ENCODE data around the gene C1orf87.

C1orf87 gene

DNA sequence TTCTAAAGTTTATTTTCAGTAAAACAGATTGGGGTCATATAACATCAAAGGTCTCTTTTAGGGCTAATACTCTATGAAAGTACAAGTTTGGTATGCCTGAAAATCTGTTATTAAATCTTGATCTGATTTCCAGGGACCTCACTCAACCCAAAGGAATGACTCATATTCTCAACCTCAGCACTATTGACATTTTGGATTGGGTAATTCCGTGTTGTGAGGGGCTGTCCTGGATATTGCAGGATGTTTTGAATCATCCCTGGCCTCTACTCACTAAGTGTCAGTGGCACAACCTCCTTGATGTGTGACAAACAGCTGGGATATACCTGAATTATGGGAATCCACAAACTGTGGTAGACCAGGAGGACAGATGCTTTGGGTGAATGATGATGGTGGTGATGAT, 95.5 kb downstream of the C1orf87 start:
- Histone ChIP-seq H3K4me2 (ENCODE audit: insufficient read depth, low read length, poor library complexity, severe bottlenecking) (no peak overlapping the region), H3K27ac (replicated peaks; ENCODE audit: low read length) (no peak overlapping the region), H3K4ac (ENCODE audit: low read length) (no peak overlapping the region), H2BK15ac (ENCODE audit: low read length) (no peak overlapping the region), H3K14ac (ENCODE audit: low read length) (no peak overlapping the region), H2AFZ (ENCODE audit: low read length) (no peak overlapping the region), H3K4me3 (ENCODE audit: low read length in 2 of 2) (no peak overlapping the region), H2BK5ac (ENCODE audit: low read length) (no peak overlapping the region), H3K27me3 (ENCODE audit: control insufficient read depth in 3 of 3, insufficient read depth in 3 of 3, low read depth in 1 of 3, low read length in 3 of 3) (peaks cover 0 to 32% (median 0%) of the 10 kb centered on the region in 3 experiments), H3K4me1 (ENCODE audit: control insufficient read depth in 2 of 2, insufficient read depth in 1 of 2, low read depth in 1 of 2, low read length in 2 of 2) (peaks cover 0 to 9% of the 10 kb centered on the region in 2 donors), H2BK120ac (ENCODE audit: low read depth, low read length) (no peak overlapping the region), H4K8ac (ENCODE audit: low read depth, low read length) (no peak overlapping the region), H4K91ac (ENCODE audit: low read depth, low read length, poor library complexity) (no peak overlapping the region), H2AK5ac (ENCODE audit: low read depth, low read length) (no peak overlapping the region), H2BK12ac (ENCODE audit: low read length) (no peak overlapping the region), H3K9ac (ENCODE audit: low read depth, low read length, poor library complexity) (no peak overlapping the region), H3K18ac (ENCODE audit: low read length) (no peak overlapping the region), H3K23ac (ENCODE audit: low read depth, low read length, poor library complexity) (no peak overlapping the region), H3K79me1 (ENCODE audit: low read depth, low read length) (no peaks in the 10 kb centered on the region), H3K9me3 (replicated peaks in 1 of 2; ENCODE audit: control insufficient read depth in 2 of 2, insufficient read depth in 1 of 2, low read depth in 1 of 2, low read length in 2 of 2) (no peaks in the 10 kb centered on the region), H3K36me3 (replicated peaks in 1 of 2; ENCODE audit: control insufficient read depth in 2 of 2, insufficient read depth in 2 of 2, low read length in 2 of 2) (no peaks in the 10 kb centered on the region)
- WGBS, 2 donors (ENCODE audit: extremely low coverage in 2 of 2, insufficient read length in 2 of 2, insufficient replicate concordance in 1 of 2): no CpG with 5 or more reads among the region's 1 CpG
- no peak for DNase-seq (ENCODE audit: low spot score)

- no peak overlapping the region for H2BK5ac ChIP-seq (ENCODE audit: low read length)
- no CpG with 5 or more reads among the region's 4 CpGs for WGBS, 2 donors (ENCODE audit: extremely low coverage in 2 of 2, insufficient read length in 2 of 2, insufficient replicate concordance in 1 of 2)
- H3K4ac ChIP-seq (ENCODE audit: low read length): no peak overlapping the region
Observed at GRCh38 chr1:59977075-59977410, 96.5 kb downstream of the C1orf87 start.

DNA sequence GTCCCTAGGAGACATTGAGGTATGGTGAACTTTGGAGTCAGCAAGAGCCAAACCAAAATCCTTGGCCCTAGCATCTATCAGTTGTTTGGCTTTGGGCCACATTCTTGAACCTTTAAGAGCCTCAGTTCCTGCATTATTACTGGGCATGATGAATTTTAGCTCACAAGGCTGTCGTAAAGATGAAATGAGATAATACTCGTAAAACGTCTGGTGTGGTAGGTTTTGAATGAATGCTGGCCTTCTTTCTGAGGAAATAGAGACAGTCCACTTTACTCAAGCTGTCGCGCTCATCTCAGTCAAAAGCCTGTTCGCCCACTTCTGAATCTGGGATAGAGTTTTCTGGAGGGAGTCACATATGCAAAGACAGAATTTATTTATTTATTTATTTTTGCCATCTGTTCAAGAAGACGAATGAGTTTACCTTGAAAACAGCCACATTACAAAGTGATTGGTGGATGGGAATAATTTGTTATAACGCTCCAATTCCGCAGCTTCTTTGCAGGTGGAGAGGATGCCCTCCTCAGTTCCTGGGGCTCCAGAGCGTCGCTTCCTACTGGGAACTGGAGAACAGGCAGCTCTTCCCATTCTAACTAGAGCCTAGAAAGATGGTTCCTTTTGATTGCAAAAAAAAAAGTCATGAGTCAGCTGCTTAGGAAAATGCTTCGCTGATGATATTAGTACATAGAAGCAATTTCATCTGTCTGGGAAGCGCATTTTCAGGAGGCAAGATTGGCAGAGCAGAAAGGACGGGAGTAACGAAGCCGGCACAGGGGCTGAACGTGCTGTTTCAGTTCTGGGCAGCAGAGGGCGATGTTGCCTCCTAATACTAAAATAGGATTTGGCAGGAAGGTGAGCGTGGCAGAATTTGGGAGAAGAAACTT, 97.1 kb downstream of the C1orf87 start:
- no peaks in the 10 kb centered on the region for H3K36me3 ChIP-seq (replicated peaks in 1 of 2; ENCODE audit: control insufficient read depth in 2 of 2, insufficient read depth in 2 of 2, low read length in 2 of 2)
- H3K14ac ChIP-seq (ENCODE audit: low read length): no peak overlapping the region
- H3K4me3 ChIP-seq (ENCODE audit: low read length in 2 of 2): no peak overlapping the region
- H2BK120ac ChIP-seq (ENCODE audit: low read depth, low read length): no peak overlapping the region
- no CpG with 5 or more reads among the region's 19 CpGs for WGBS, 2 donors (ENCODE audit: extremely low coverage in 2 of 2, insufficient read length in 2 of 2, insufficient replicate concordance in 1 of 2)
- peaks cover 0 to 42% (median 5%) of the 10 kb centered on the region in 3 experiments for H3K27me3 ChIP-seq (ENCODE audit: control insufficient read depth in 3 of 3, insufficient read depth in 3 of 3, low read depth in 1 of 3, low read length in 3 of 3)
- H3K4me2 ChIP-seq (ENCODE audit: insufficient read depth, low read length, poor library complexity, severe bottlenecking): no peak overlapping the region
- H4K91ac ChIP-seq (ENCODE audit: low read depth, low read length, poor library complexity): no peak overlapping the region
- peaks cover 0 to 3% of the 10 kb centered on the region in 2 donors for H3K4me1 ChIP-seq (ENCODE audit: control insufficient read depth in 2 of 2, insufficient read depth in 1 of 2, low read depth in 1 of 2, low read length in 2 of 2)
- H2AK5ac ChIP-seq (ENCODE audit: low read depth, low read length): no peak overlapping the region
- no peak overlapping the region for H2BK12ac ChIP-seq (ENCODE audit: low read length)
- H3K79me1 ChIP-seq (ENCODE audit: low read depth, low read length): no peaks in the 10 kb centered on the region
- no peak overlapping the region for H3K18ac ChIP-seq (ENCODE audit: low read length)
- no peaks in the 10 kb centered on the region for H3K9me3 ChIP-seq (replicated peaks in 1 of 2; ENCODE audit: control insufficient read depth in 2 of 2, insufficient read depth in 1 of 2, low read depth in 1 of 2, low read length in 2 of 2)
- no peak overlapping the region for H3K9ac ChIP-seq (ENCODE audit: low read depth, low read length, poor library complexity)
- H3K4ac ChIP-seq (ENCODE audit: low read length): no peak overlapping the region
- peak; percentile 57 for DNase-seq (ENCODE audit: low spot score)
- H2BK5ac ChIP-seq (ENCODE audit: low read length): no peak overlapping the region
- H4K8ac ChIP-seq (ENCODE audit: low read depth, low read length): no peak overlapping the region
- H3K23ac ChIP-seq (ENCODE audit: low read depth, low read length, poor library complexity): no peak overlapping the region
- H2AFZ ChIP-seq (ENCODE audit: low read length): no peak overlapping the region
- H2BK15ac ChIP-seq (ENCODE audit: low read length): no peak overlapping the region
- H3K27ac ChIP-seq (replicated peaks; ENCODE audit: low read length): no peak overlapping the region

More at GRCh38 chr1:59977075-59977410, 96.5 kb downstream of the C1orf87 start:
- H3K18ac ChIP-seq (ENCODE audit: low read length): no peak overlapping the region
- no peak overlapping the region for H2AK5ac ChIP-seq (ENCODE audit: low read depth, low read length)
- H3K4me1 ChIP-seq (ENCODE audit: control insufficient read depth in 2 of 2, insufficient read depth in 1 of 2, low read depth in 1 of 2, low read length in 2 of 2): peaks cover 0 to 7% of the 10 kb centered on the region in 2 donors
- H3K27me3 ChIP-seq (ENCODE audit: control insufficient read depth in 3 of 3, insufficient read depth in 3 of 3, low read depth in 1 of 3, low read length in 3 of 3): peaks cover 0 to 40% (median 5%) of the 10 kb centered on the region in 3 experiments
- H3K4me3 ChIP-seq (ENCODE audit: low read length in 2 of 2): no peak overlapping the region
- no peak overlapping the region for H3K23ac ChIP-seq (ENCODE audit: low read depth, low read length, poor library complexity)
- H3K4me2 ChIP-seq (ENCODE audit: insufficient read depth, low read length, poor library complexity, severe bottlenecking): no peak overlapping the region
- no peak overlapping the region for H2BK120ac ChIP-seq (ENCODE audit: low read depth, low read length)
- no peak overlapping the region for H4K8ac ChIP-seq (ENCODE audit: low read depth, low read length)
- no peak overlapping the region for H4K91ac ChIP-seq (ENCODE audit: low read depth, low read length, poor library complexity)
- no peak overlapping the region for H3K9ac ChIP-seq (ENCODE audit: low read depth, low read length, poor library complexity)
- DNase-seq (ENCODE audit: low spot score): no peak
- no peaks in the 10 kb centered on the region for H3K79me1 ChIP-seq (ENCODE audit: low read depth, low read length)
- H2BK12ac ChIP-seq (ENCODE audit: low read length): no peak overlapping the region
- H2BK15ac ChIP-seq (ENCODE audit: low read length): no peak overlapping the region
- no peak overlapping the region for H3K27ac ChIP-seq (replicated peaks; ENCODE audit: low read length)
- no peaks in the 10 kb centered on the region for H3K9me3 ChIP-seq (replicated peaks in 1 of 2; ENCODE audit: control insufficient read depth in 2 of 2, insufficient read depth in 1 of 2, low read depth in 1 of 2, low read length in 2 of 2)
- H3K14ac ChIP-seq (ENCODE audit: low read length): no peak overlapping the region
- no peak overlapping the region for H2AFZ ChIP-seq (ENCODE audit: low read length)
- no peaks in the 10 kb centered on the region for H3K36me3 ChIP-seq (replicated peaks in 1 of 2; ENCODE audit: control insufficient read depth in 2 of 2, insufficient read depth in 2 of 2, low read length in 2 of 2)

DNA sequence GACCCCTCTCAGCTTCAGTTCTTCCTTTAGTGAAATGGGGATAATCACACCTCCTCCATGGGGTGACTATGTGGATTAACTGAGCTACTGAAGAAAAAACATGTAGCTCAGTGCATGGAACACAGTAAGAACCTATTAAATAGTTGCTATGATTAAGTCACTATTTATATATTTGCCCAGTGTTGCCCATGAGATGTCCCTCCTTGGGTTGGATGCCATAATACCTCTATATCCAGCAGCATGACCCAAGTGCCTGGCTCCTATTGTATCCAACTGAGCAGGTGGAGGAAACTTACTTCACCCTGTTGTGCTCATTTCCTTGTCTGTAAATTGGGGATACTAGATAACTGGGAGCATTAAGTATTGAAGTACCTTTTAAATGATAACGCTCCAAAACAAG, 99.9 kb downstream of the C1orf87 start:
- no peak overlapping the region for H4K91ac ChIP-seq (ENCODE audit: low read depth, low read length, poor library complexity)
- no peak overlapping the region for H3K14ac ChIP-seq (ENCODE audit: low read length)
- no peak overlapping the region for H3K23ac ChIP-seq (ENCODE audit: low read depth, low read length, poor library complexity)
- no peaks in the 10 kb centered on the region for H3K79me1 ChIP-seq (ENCODE audit: low read depth, low read length)
- no peak overlapping the region for H2BK15ac ChIP-seq (ENCODE audit: low read length)
- H3K4me3 ChIP-seq (ENCODE audit: low read length in 2 of 2): no peak overlapping the region
- WGBS, 2 donors (ENCODE audit: extremely low coverage in 2 of 2, insufficient read length in 2 of 2, insufficient replicate concordance in 1 of 2): no CpG with 5 or more reads among the region's 1 CpG
- no peak overlapping the region for H3K9ac ChIP-seq (ENCODE audit: low read depth, low read length, poor library complexity)
- no peak overlapping the region for H2BK12ac ChIP-seq (ENCODE audit: low read length)
- H3K4ac ChIP-seq (ENCODE audit: low read length): no peak overlapping the region
- peaks cover 0 to 28% (median 5%) of the 10 kb centered on the region in 3 experiments for H3K27me3 ChIP-seq (ENCODE audit: control insufficient read depth in 3 of 3, insufficient read depth in 3 of 3, low read depth in 1 of 3, low read length in 3 of 3)
- no peak overlapping the region for H3K27ac ChIP-seq (replicated peaks; ENCODE audit: low read length)
- no peak for DNase-seq (ENCODE audit: low spot score)
- no peaks in the 10 kb centered on the region for H3K9me3 ChIP-seq (replicated peaks in 1 of 2; ENCODE audit: control insufficient read depth in 2 of 2, insufficient read depth in 1 of 2, low read depth in 1 of 2, low read length in 2 of 2)
- no peaks in the 10 kb centered on the region for H3K4me1 ChIP-seq (ENCODE audit: control insufficient read depth in 2 of 2, insufficient read depth in 1 of 2, low read depth in 1 of 2, low read length in 2 of 2)
- no peak overlapping the region for H3K18ac ChIP-seq (ENCODE audit: low read length)
- H2BK120ac ChIP-seq (ENCODE audit: low read depth, low read length): no peak overlapping the region
- no peak overlapping the region for H2BK5ac ChIP-seq (ENCODE audit: low read length)
- H2AK5ac ChIP-seq (ENCODE audit: low read depth, low read length): no peak overlapping the region
- no peaks in the 10 kb centered on the region for H3K36me3 ChIP-seq (replicated peaks in 1 of 2; ENCODE audit: control insufficient read depth in 2 of 2, insufficient read depth in 2 of 2, low read length in 2 of 2)
- H4K8ac ChIP-seq (ENCODE audit: low read depth, low read length): no peak overlapping the region
- no peak overlapping the region for H3K4me2 ChIP-seq (ENCODE audit: insufficient read depth, low read length, poor library complexity, severe bottlenecking)
- no peak overlapping the region for H2AFZ ChIP-seq (ENCODE audit: low read length)

Measured in neuronal stem cell (in vitro differentiated cells).